SK-N-SH treated with all-trans-retinoic acid at 6 μM for 48 hours (cell line): Measurements from ENCODE around the gene NEDD4.

Source experiments
- ATAC-seq: fragments of 200-7000 bp; cut with Tn5 transposase; 3 replicates; pipeline ENCODE4 v1.9.1; 2020; ENCODE audit warnings: mild to moderate bottlenecking, moderate library complexity
- ARNTL ChIP-seq: fragments of 450-650 bp; formaldehyde crosslinking; IDR thresholded peaks from 2 replicates; pipeline ENCODE4 v1.5.0; 2020; ENCODE audit warnings: low read depth, mild to moderate bottlenecking, moderate library complexity, borderline replicate concordance
- BACH2 ChIP-seq: fragments of 250-450 bp; sonication (Bioruptor Pico); IDR thresholded peaks from 2 replicates; pipeline ENCODE4 v1.9.0; 2021; ENCODE audit warnings: mild to moderate bottlenecking, borderline replicate concordance
- CREB5 ChIP-seq: fragments of 250-450 bp; sonication (Bioruptor Pico); IDR thresholded peaks from 2 replicates; pipeline ENCODE4 v1.5.1; 2020; ENCODE audit warnings: low read depth, mild to moderate bottlenecking, moderate library complexity
- CSDC2 ChIP-seq: fragments of 250-450 bp; sonication (Bioruptor Pico); IDR thresholded peaks from 2 replicates; pipeline ENCODE4 v1.5.0; 2020; ENCODE audit warnings: mild to moderate bottlenecking, moderate library complexity
- CSRNP3 ChIP-seq: fragments of 250-450 bp; sonication (Bioruptor Pico); IDR thresholded peaks from 2 replicates; pipeline ENCODE4 v1.5.1; 2021; ENCODE audit warnings: mild to moderate bottlenecking, moderate library complexity
- ESRRG ChIP-seq: fragments of 250-450 bp; sonication (Bioruptor Pico); IDR thresholded peaks from 2 replicates; pipeline ENCODE4 v1.6.1; 2021; ENCODE audit warnings: mild to moderate bottlenecking
- GLIS3 ChIP-seq: fragments of 250-450 bp; sonication (Bioruptor Pico); IDR thresholded peaks from 2 replicates; pipeline ENCODE4 v1.5.0; 2020; ENCODE audit warnings: mild to moderate bottlenecking, moderate library complexity
- ISL1 ChIP-seq: fragments of 250-450 bp; sonication (Bioruptor Pico); IDR thresholded peaks from 2 replicates; pipeline ENCODE4 v2.1.2; 2022; ENCODE audit warnings: mild to moderate bottlenecking, moderate library complexity
- OSR1 ChIP-seq: fragments of 250-450 bp; sonication (Bioruptor Pico); IDR thresholded peaks from 2 replicates; pipeline ENCODE4 v1.8.0; 2022; ENCODE audit warnings: moderate library complexity, mild to moderate bottlenecking, inconsistent platforms
- PATZ1 ChIP-seq: fragments of 250-450 bp; sonication (Bioruptor Pico); IDR thresholded peaks from 2 replicates; pipeline ENCODE4 v1.8.0; 2020; ENCODE audit warnings: mild to moderate bottlenecking, moderate library complexity, borderline replicate concordance
- POU6F1 ChIP-seq: fragments of 250-450 bp; sonication (Bioruptor Pico); IDR thresholded peaks from 2 replicates; pipeline ENCODE4 v1.8.0; 2021; ENCODE audit warnings: low read depth, mild to moderate bottlenecking, moderate library complexity, borderline replicate concordance
- PPARA ChIP-seq: fragments of 250-450 bp; sonication (Bioruptor Pico); IDR thresholded peaks from 2 replicates; pipeline ENCODE4 v1.5.0; 2020; ENCODE audit warnings: mild to moderate bottlenecking, borderline replicate concordance
- RARB ChIP-seq: fragments of 250-450 bp; sonication (Bioruptor Pico); IDR thresholded peaks from 2 replicates; pipeline ENCODE4 v1.8.0; 2021; ENCODE audit warnings: mild to moderate bottlenecking, moderate library complexity
- SNAI2 ChIP-seq: fragments of 250-450 bp; sonication (Bioruptor Pico); IDR thresholded peaks from 2 replicates; pipeline ENCODE4 v1.5.0; 2020; ENCODE audit warnings: mild to moderate bottlenecking, moderate library complexity
- TSHZ2 ChIP-seq: fragments of 250-450 bp; sonication (Bioruptor Pico); IDR thresholded peaks from 2 replicates; pipeline ENCODE4 v1.5.0; 2020; ENCODE audit warnings: mild to moderate bottlenecking, moderate library complexity
- ZC3H10 ChIP-seq: fragments of 250-450 bp; sonication (Bioruptor Pico); IDR thresholded peaks from 2 replicates; pipeline ENCODE4 v1.5.1; 2021; ENCODE audit warnings: mild to moderate bottlenecking, moderate library complexity
- ZFP3 ChIP-seq: fragments of 250-450 bp; sonication (Bioruptor Pico); IDR thresholded peaks from 2 replicates; pipeline ENCODE4 v1.5.0; 2020; ENCODE audit warnings: mild to moderate bottlenecking, moderate library complexity
- ZFP30 ChIP-seq: fragments of 450-650 bp; formaldehyde crosslinking; IDR thresholded peaks from 2 replicates; pipeline ENCODE4 v1.5.0; 2022; ENCODE audit warnings: mild to moderate bottlenecking, moderate library complexity
- ZNF565 ChIP-seq: fragments of 450-650 bp; formaldehyde crosslinking; conservative IDR thresholded peaks from 2 replicates; pipeline ENCODE4 v1.5.0; 2020; ENCODE audit warnings: low read depth, mild to moderate bottlenecking, moderate library complexity
- ZNF70 ChIP-seq: fragments of 450-650 bp; formaldehyde crosslinking; IDR thresholded peaks from 2 replicates; pipeline ENCODE4 v1.5.0; 2020; ENCODE audit warnings: mild to moderate bottlenecking, moderate library complexity

Gene NEDD4

GRCh38 chr15:56038707-56039106 lies 45.3 kb upstream of the NEDD4 start:
- TF ChIP-seq CSRNP3 (CRISPR knock-in tag) (no peak), SNAI2 (no peak), ARNTL (CRISPR knock-in tag) (no peak), OSR1 (CRISPR knock-in tag) (no peak), BACH2 (CRISPR knock-in tag) (no peak), ZFP3 (CRISPR knock-in tag) (no peak), ESRRG (CRISPR knock-in tag) (no peak), ZC3H10 (CRISPR knock-in tag) (no peak), ZNF70 (CRISPR knock-in tag) (no peak), ZFP30 (CRISPR knock-in tag) (no peak), ZNF565 (CRISPR knock-in tag) (no peak), CSDC2 (CRISPR knock-in tag) (no peak), TSHZ2 (CRISPR knock-in tag) (no peak), PATZ1 (no peak), CREB5 (no peak)
- no peak for ATAC-seq

GRCh38 chr15:56038015-56038414 lies 44.6 kb upstream of the NEDD4 start:
- TF ChIP-seq ZC3H10 (CRISPR knock-in tag) (no peak), ISL1 (CRISPR knock-in tag) (peak; percentile 52)
- no peak; the same call in 2 of the 3 replicates for ATAC-seq

GRCh38 chr15:56036546-56037067 lies 43.2 kb upstream of the NEDD4 start:
- ATAC-seq, result no peak
- TF ChIP-seq CSRNP3 (CRISPR knock-in tag) (no peak), GLIS3 (CRISPR knock-in tag) (no peak), ISL1 (CRISPR knock-in tag) (no peak), RARB (CRISPR knock-in tag) (no peak), POU6F1 (CRISPR knock-in tag) (no peak), PPARA (CRISPR knock-in tag) (no peak), ZC3H10 (CRISPR knock-in tag) (no peak), TSHZ2 (CRISPR knock-in tag) (no peak), ZNF565 (CRISPR knock-in tag) (no peak), ZNF70 (CRISPR knock-in tag) (no peak), ZFP3 (CRISPR knock-in tag) (no peak), CREB5 (no peak), ESRRG (CRISPR knock-in tag) (no peak), PATZ1 (no peak)
